A673 (cell line): ENCODE data around the gene RASL11A.

Source experiments
- CTCF ChIP-seq: fragments of 300-800, 200-600 bp; sonication (generic); conservative IDR thresholded peaks from 2 replicates; pipeline ENCODE4 v1.5.1; 2017; ENCODE audit warnings: low read depth, mild to moderate bottlenecking, antibody characterized with exemption, low read length, moderate library complexity, mixed read lengths
- EZH2 ChIP-seq: fragments of 200-600 bp; sonication (generic); IDR thresholded peaks from 2 replicates; pipeline ENCODE4 v1.6.1; 2017; ENCODE audit warnings: borderline replicate concordance, low read depth, mild to moderate bottlenecking, mixed read lengths, antibody characterized with exemption, low read length; ENCODE audit not compliant: poor library complexity, severe bottlenecking

- TF ChIP-seq CTCF (no peak), EZH2 (no peak)
Measured at GRCh38 chr13:27257233-27257568, 13.4 kb upstream of the RASL11A start.
